Activated CD4-positive, alpha-beta T cell treated with anti-CD3 and anti-CD28 coated beads, Interleukin-2, amount 10 ng/mL, durations not matched to agents 7 days and 5 days (primary cell): ENCODE measurements around the gene NDUFA5. TPM values are rescaled to one million over a fixed set of nuclear protein-coding genes. Genes with fewer than 3 reads are reported as not detected.
"Not testable (repeated sequence)": the region's sequence is repeated elsewhere in the genome, so short reads cannot be mapped to it uniquely, and the experiment has no call there.

Experiments
- CTCF ChIA-PET: fragments of 350-600 bp; sonication (Branson Sonifier 250); formaldehyde crosslinking; loops from one replicate; lab custom pipeline; 2021; ENCODE audit warnings: antibody characterized with exemption; lab: Charles Lee
- POLR2A ChIA-PET: fragments of 350-600 bp; sonication (Branson Sonifier 250); formaldehyde crosslinking; loops from one replicate; lab custom pipeline; 2021; ENCODE audit warnings: antibody characterized with exemption; lab: Charles Lee
- DNase-seq: peaks from one replicate; pipeline ENCODE4 v3.0.0-alpha.2; 2020
- H3K27ac Mint-ChIP-seq: one replicate; pipeline ENCODE4 v1.8.0; 2021; ENCODE audit warnings: mild to moderate bottlenecking, moderate library complexity, mixed read lengths
- H3K27me3 Mint-ChIP-seq: one replicate; pipeline ENCODE4 v1.8.0; 2021; ENCODE audit warnings: mixed read lengths
- H3K36me3 Mint-ChIP-seq: one replicate; pipeline ENCODE4 v1.8.0; 2021; ENCODE audit warnings: low read depth, mixed read lengths
- H3K4me1 Mint-ChIP-seq: one replicate; pipeline ENCODE4 v1.8.0; 2021; ENCODE audit warnings: mixed read lengths
- H3K4me3 Mint-ChIP-seq: one replicate; pipeline ENCODE4 v1.8.0; 2021; ENCODE audit warnings: mild to moderate bottlenecking, moderate library complexity, mixed read lengths
- H3K9me3 Mint-ChIP-seq: one replicate; pipeline ENCODE4 v1.8.0; 2021; ENCODE audit warnings: mixed read lengths
- total RNA-seq, 2 experiments: library from RNA; stranded (reverse); gene quantifications; one replicate each; pipeline ENCODE4 v1.2.3, GENCODE V29; 2021

The NDUFA5 gene
- total RNA-seq, 2 experiments from 2014 or later, result 45.4 to 49.7 TPM

DNA sequence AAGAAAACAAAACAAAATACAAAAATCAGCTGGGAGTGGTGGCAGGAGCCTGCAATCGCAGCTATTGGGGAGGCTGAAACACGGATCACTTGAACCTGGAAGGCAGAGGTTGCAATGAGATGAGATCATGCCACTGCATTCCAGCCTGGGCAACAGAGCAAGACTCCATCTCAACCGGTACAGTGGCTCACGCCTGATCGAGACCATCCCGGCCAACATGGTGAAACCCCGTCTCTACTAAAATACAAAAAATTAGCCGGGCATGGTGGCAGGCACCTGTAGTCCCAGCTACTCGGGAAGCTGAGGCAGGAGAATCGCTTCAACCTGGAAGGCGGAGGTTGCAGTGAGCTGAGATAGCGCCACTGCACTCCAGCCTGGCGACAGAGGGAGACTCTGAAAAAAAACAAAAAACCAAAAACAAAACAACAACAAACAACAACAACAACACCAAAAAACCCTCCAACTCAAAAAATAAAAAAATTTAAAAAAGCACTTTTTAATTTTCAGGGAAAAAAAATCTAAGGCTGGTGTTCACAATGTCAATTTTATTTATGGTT lies 27.5 kb downstream of the NDUFA5 start:
- H3K27ac Mint-ChIP-seq, POLR2A ChIA-PET, H3K9me3 Mint-ChIP-seq, H3K4me3 Mint-ChIP-seq, H3K36me3 Mint-ChIP-seq, DNase-seq, CTCF ChIA-PET: not testable (repeated sequence)
- Mint-ChIP-seq H3K27me3 (peaks cover 28% of the 10 kb centered on the region), H3K4me1 (peaks cover 19% of the 10 kb centered on the region)

- CTCF ChIA-PET, result no interaction called here
- no peak for DNase-seq
- POLR2A ChIA-PET, result no interaction called here
- H3K36me3 Mint-ChIP-seq, result no peaks in the 10 kb centered on the region
- no peaks in the 10 kb centered on the region for H3K9me3 Mint-ChIP-seq
- peaks cover 6% of the 10 kb centered on the region for H3K4me1 Mint-ChIP-seq
- no peak overlapping the region for H3K27ac Mint-ChIP-seq
- peaks cover 16% of the 10 kb centered on the region for H3K27me3 Mint-ChIP-seq
- H3K4me3 Mint-ChIP-seq, result no peak overlapping the region
Measured at GRCh38 chr7:123528265-123528664, 29.4 kb downstream of the NDUFA5 start.

DNA sequence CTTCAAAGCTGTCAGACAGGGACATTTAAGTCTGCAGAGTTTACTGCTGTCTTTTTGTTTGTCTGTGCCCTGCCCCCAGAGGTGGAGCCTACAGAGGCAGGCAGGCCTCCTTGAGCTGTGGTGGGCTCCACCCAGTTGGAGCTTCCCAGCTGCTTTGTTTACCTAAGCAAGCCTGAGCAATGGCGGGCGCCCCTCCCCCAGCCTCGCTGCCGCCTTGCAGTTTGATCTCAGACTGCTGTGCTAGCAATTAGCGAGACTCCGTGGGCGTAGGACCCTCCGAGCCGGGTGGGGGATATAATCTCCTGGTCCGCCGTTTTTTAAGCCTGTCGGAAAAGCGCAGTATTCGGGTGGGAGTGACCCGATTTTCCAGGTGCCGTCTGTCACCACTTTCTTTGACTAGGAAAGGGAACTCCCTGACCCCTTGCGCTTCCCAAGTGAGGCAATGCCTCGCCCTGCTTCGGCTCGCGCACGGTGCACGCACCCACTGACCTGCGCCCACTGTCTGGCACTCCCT lies 29.8 kb downstream of the NDUFA5 start:
- H3K36me3 Mint-ChIP-seq, POLR2A ChIA-PET, H3K9me3 Mint-ChIP-seq, H3K4me3 Mint-ChIP-seq, H3K4me1 Mint-ChIP-seq, CTCF ChIA-PET, H3K27ac Mint-ChIP-seq, DNase-seq: not testable (repeated sequence)
- H3K27me3 Mint-ChIP-seq, result peaks cover 12% of the 10 kb centered on the region

- CTCF ChIA-PET, H3K4me1 Mint-ChIP-seq, H3K4me3 Mint-ChIP-seq, DNase-seq, H3K27me3 Mint-ChIP-seq, H3K9me3 Mint-ChIP-seq, H3K27ac Mint-ChIP-seq, POLR2A ChIA-PET, H3K36me3 Mint-ChIP-seq: not testable (repeated sequence)
Measured at GRCh38 chr7:123526533-123526932, 31.1 kb downstream of the NDUFA5 start.

DNA sequence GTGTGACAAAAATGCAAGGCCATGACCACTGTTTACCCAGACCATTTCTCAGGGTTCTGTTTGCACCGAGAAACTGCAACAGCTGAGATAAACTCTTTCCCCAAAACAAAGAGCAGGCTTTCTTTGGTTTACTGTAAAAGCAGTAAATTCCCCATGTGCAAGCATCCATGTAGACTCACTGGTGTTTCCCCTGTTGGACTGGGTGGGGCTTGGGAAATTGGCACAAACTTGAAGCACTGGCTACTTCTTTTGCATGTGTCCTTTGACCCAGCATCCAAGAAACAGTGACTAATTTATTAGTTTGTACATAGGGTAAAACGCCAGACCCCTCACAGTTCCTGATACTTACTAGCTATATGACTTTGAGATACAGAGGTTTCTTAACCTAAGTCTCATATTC lies 35.6 kb downstream of the NDUFA5 start:
- H3K27me3 Mint-ChIP-seq, result peaks cover 10% of the 10 kb centered on the region
- CTCF ChIA-PET, result interaction anchor here (0.8 kb wide), 1 partner anchor 11 kb away, joined by 3 read pairs; no protein-coding TSS in a partner anchor
- no peaks in the 10 kb centered on the region for H3K9me3 Mint-ChIP-seq
- no peaks in the 10 kb centered on the region for H3K4me1 Mint-ChIP-seq
- POLR2A ChIA-PET, result no interaction called here
- DNase-seq, result no peak
- H3K4me3 Mint-ChIP-seq, result no peak overlapping the region
- no peak overlapping the region for H3K27ac Mint-ChIP-seq
- no peaks in the 10 kb centered on the region for H3K36me3 Mint-ChIP-seq

- no peak for DNase-seq
- Mint-ChIP-seq H3K27ac (no peak overlapping the region), H3K27me3 (peaks cover 5% of the 10 kb centered on the region), H3K4me3 (no peak overlapping the region), H3K36me3 (no peaks in the 10 kb centered on the region), H3K9me3 (peaks cover 8% of the 10 kb centered on the region), H3K4me1 (no peaks in the 10 kb centered on the region)
- POLR2A ChIA-PET, result no interaction called here
- CTCF ChIA-PET, result no interaction called here
Measured at GRCh38 chr7:123505221-123505620, 52.4 kb downstream of the NDUFA5 start.

DNA sequence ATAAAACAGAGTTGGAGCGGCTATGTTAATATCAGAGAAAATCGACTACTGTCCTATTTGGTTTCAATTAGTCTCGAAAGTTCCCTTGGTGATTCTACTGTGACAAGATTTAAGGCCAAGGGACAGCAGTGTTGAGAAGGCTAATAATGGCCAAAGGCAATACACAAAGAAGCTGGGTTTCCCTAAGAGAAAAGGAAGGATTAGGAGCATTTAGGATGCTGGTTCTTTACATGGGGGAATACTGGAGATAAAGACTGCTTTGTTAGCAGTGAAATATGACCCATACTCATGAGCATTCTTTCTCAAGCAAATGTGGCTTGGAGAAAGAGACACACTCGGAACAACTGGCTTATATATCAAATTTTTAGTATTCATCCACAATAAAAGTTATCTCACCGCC lies 55.4 kb downstream of the NDUFA5 start:
- H3K36me3 Mint-ChIP-seq, result no peaks in the 10 kb centered on the region
- H3K4me1 Mint-ChIP-seq, result no peaks in the 10 kb centered on the region
- H3K4me3 Mint-ChIP-seq, result no peak overlapping the region
- peaks cover 12% of the 10 kb centered on the region for H3K27me3 Mint-ChIP-seq
- H3K27ac Mint-ChIP-seq, result no peak overlapping the region
- POLR2A ChIA-PET, result no interaction called here
- DNase-seq, result no peak
- peaks cover 8% of the 10 kb centered on the region for H3K9me3 Mint-ChIP-seq
- CTCF ChIA-PET, result no interaction called here

DNA sequence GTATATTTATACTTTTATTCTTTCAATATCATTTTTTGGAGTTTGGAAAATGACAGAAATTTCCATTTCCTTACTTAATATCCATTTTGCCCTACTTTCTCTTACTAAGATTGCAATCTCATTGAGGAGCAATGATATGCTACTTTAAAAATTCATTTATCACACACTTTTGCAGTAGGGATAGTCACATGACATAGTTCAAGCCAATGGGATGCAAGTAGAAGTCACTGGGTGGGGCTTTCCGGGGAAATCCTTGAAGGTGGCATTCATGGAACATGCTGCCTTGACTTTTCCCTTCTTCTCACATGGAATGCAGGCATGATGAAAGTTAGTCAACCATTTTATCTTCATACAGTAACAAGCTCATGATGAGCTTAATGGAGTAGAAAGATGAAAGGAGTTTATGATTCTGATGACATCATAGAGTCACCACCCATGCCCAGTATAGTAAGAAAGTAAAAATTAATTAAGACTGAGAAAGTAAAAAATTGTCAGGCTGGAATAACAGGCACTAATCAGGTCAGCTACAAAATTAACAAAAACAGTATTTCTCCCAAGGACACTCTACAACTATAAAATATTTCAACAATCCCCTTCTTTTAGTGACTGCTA lies 56.6 kb downstream of the NDUFA5 start:
- no peak overlapping the region for H3K4me3 Mint-ChIP-seq
- ChIA-PET POLR2A (no interaction called here), CTCF (no interaction called here)
- H3K27me3 Mint-ChIP-seq, result peaks cover 17% of the 10 kb centered on the region
- no peaks in the 10 kb centered on the region for H3K36me3 Mint-ChIP-seq
- DNase-seq, result no peak
- H3K4me1 Mint-ChIP-seq, result no peaks in the 10 kb centered on the region
- peaks cover 7% of the 10 kb centered on the region for H3K9me3 Mint-ChIP-seq
- no peak overlapping the region for H3K27ac Mint-ChIP-seq

GRCh38 chr7:123499211-123499970 lies 58.2 kb downstream of the NDUFA5 start:
- H3K27ac Mint-ChIP-seq, result no peak overlapping the region
- DNase-seq, result no peak
- CTCF ChIA-PET, result interaction anchor here (0.7 kb wide), 1 partner anchor 16 kb away, joined by 3 read pairs; no protein-coding TSS in a partner anchor
- no peaks in the 10 kb centered on the region for H3K36me3 Mint-ChIP-seq
- POLR2A ChIA-PET, result no interaction called here
- H3K27me3 Mint-ChIP-seq, result peaks cover 17% of the 10 kb centered on the region
- no peaks in the 10 kb centered on the region for H3K4me1 Mint-ChIP-seq
- no peak overlapping the region for H3K4me3 Mint-ChIP-seq
- no peaks in the 10 kb centered on the region for H3K9me3 Mint-ChIP-seq

- CTCF ChIA-PET, result no interaction called here
- POLR2A ChIA-PET, result no interaction called here
- Mint-ChIP-seq H3K36me3 (no peaks in the 10 kb centered on the region), H3K27ac (no peak overlapping the region), H3K4me3 (no peak overlapping the region), H3K9me3 (no peaks in the 10 kb centered on the region), H3K27me3 (peaks cover 17% of the 10 kb centered on the region), H3K4me1 (no peaks in the 10 kb centered on the region)
- no peak for DNase-seq
Measured at GRCh38 chr7:123498601-123499000, 59.0 kb downstream of the NDUFA5 start.

GRCh38 chr7:123498031-123498430 lies 59.6 kb downstream of the NDUFA5 start:
- POLR2A ChIA-PET, result no interaction called here
- H3K9me3 Mint-ChIP-seq, result no peaks in the 10 kb centered on the region
- H3K27ac Mint-ChIP-seq, result no peak overlapping the region
- CTCF ChIA-PET, result no interaction called here
- no peaks in the 10 kb centered on the region for H3K36me3 Mint-ChIP-seq
- peaks cover 17% of the 10 kb centered on the region for H3K27me3 Mint-ChIP-seq
- H3K4me1 Mint-ChIP-seq, result no peaks in the 10 kb centered on the region
- H3K4me3 Mint-ChIP-seq, result no peak overlapping the region
- no peak for DNase-seq

DNA sequence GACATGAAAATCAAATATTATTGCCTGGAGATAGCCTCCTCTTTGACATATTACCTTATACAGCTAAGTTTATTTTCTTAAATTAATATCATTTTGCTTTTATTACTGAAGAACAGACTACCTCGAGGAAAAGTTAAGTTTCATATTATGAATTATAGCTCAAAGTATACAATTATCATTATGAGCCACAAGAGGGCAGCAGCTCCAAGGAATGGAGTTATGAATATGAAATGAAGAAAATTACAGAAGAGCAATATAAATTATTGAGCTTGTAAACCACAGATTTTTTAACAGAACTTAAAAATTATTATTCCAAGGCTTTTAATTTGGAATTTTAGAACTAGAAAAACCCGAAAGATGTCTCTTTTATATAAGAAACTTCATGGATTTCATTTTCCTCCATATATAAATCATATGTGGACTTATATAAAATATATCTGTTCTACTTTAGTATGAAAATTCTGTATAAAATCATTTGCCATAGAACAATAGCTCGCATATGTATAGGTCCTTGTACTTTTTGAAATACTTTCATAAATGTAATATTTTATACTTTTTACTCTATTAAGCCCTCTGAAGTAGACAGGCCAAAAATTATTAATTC lies 63.3 kb downstream of the NDUFA5 start:
- H3K4me3 Mint-ChIP-seq, result no peak overlapping the region
- ChIA-PET POLR2A (no interaction called here), CTCF (interaction anchor here (0.6 to 1.6 kb wide), 4 partner anchors 19 to 63 kb away, joined by 3 to 5 read pairs (median 4); partner anchors contain the start of genes IQUB and NDUFA5)
- DNase-seq, result peak; percentile 47
- peaks cover 10% of the 10 kb centered on the region for H3K27me3 Mint-ChIP-seq
- no peaks in the 10 kb centered on the region for H3K9me3 Mint-ChIP-seq
- H3K4me1 Mint-ChIP-seq, result no peaks in the 10 kb centered on the region
- H3K36me3 Mint-ChIP-seq, result no peaks in the 10 kb centered on the region
- no peak overlapping the region for H3K27ac Mint-ChIP-seq

- H3K4me3 Mint-ChIP-seq, result no peak overlapping the region
- no peak overlapping the region for H3K27ac Mint-ChIP-seq
- POLR2A ChIA-PET, result no interaction called here
- peaks cover 8% of the 10 kb centered on the region for H3K27me3 Mint-ChIP-seq
- DNase-seq, result no peak
- H3K9me3 Mint-ChIP-seq, result no peaks in the 10 kb centered on the region
- CTCF ChIA-PET, result no interaction called here
- H3K4me1 Mint-ChIP-seq, result no peaks in the 10 kb centered on the region
- H3K36me3 Mint-ChIP-seq, result no peaks in the 10 kb centered on the region
Measured at GRCh38 chr7:123492485-123492884, 65.1 kb downstream of the NDUFA5 start.
